Measurements from ENCODE around the gene SLC38A10.

DNA sequence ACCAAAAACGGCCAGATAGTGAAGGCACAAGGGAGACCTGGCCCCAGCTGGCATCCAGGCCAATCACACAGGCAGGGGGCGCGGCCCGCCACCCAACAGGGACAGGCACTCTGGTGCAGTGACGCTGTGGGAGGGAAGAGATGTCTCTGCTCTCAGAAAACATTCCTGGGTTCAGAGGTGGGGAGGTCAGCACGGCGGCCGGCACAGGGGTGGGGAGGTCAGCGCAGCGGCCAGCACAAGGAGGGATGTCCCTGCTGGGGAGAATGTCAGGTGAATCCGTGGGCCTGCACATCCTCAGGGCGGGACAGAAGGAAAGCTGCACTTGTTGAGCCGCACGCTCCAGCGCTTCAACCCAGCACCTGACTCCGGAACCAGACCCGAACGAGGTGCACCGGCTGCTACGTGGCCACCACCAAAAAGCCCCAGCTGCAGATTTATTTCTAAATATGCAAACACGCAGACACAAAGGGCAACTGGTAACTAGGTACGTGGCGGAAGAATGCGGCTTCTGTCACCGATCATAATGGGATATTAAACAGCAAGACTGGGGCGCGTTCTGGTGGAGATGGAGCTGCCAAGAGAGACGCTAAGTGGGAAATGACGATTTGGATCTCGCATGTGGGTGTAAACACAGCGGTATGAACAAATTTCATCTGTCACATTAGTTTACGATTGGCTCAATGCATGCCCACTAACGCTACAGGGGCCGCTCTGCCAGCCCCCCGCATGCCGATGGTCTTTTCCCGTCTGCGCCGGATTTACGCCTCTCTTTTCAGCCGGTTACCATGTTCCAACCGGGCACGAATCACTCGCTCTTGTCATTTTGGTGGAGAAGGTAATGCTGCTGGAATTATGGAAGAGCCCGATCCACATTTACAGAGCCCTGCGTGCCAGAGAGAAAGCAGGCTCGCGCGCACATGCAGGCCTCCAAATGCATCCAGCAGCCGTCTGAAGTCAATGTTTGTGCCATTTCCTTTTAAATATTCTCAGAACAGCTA lies 15.5 kb downstream of the SLC38A10 start:
- TF ChIP-seq, protein P1, sequence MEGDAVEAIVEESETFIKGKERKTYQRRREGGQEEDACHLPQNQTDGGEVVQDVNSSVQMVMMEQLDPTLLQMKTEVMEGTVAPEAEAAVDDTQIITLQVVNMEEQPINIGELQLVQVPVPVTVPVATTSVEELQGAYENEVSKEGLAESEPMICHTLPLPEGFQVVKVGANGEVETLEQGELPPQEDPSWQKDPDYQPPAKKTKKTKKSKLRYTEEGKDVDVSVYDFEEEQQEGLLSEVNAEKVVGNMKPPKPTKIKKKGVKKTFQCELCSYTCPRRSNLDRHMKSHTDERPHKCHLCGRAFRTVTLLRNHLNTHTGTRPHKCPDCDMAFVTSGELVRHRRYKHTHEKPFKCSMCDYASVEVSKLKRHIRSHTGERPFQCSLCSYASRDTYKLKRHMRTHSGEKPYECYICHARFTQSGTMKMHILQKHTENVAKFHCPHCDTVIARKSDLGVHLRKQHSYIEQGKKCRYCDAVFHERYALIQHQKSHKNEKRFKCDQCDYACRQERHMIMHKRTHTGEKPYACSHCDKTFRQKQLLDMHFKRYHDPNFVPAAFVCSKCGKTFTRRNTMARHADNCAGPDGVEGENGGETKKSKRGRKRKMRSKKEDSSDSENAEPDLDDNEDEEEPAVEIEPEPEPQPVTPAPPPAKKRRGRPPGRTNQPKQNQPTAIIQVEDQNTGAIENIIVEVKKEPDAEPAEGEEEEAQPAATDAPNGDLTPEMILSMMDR (optimal IDR thresholded peaks at IDR 0.05 in 1 of 3, IDR thresholded peaks at IDR 0.05 in 1 of 3, conservative IDR thresholded peaks at IDR 0.05 in 1 of 3; ENCODE audit: extremely low read depth in 1 of 3, insufficient read depth in 2 of 3, low read length in 3 of 3) = no peak
- TF ChIP-seq EZH2 (IDR thresholded peaks at IDR 0.05; ENCODE audit: low read length) = no peak
